WERI-Rb-1 (cell line): ENCODE data around the gene TMEM72.

Experiments used
- DNase-seq: peaks from one replicate; pipeline ENCODE4 v3.0.0-alpha.2; 2020
- H3K27ac ChIP-seq: fragments of 250-450 bp; sonication (Bioruptor Pico); 2 replicates; pipeline ENCODE4 v1.5.1; 2020; ENCODE audit warnings: mild to moderate bottlenecking, moderate library complexity
- H3K27me3 ChIP-seq: fragments of 250-450 bp; sonication (Bioruptor Pico); 2 replicates; pipeline ENCODE4 v1.5.1; 2021; ENCODE audit warnings: mild to moderate bottlenecking, low read depth, moderate library complexity; ENCODE audit not compliant: insufficient read depth, severe bottlenecking
- H3K36me3 ChIP-seq: fragments of 250-450 bp; sonication (Bioruptor Pico); 2 replicates; pipeline ENCODE4 v1.5.1; 2020; ENCODE audit warnings: mild to moderate bottlenecking, moderate library complexity
- H3K4me3 ChIP-seq: 2 replicates; pipeline ENCODE4 v1.5.1; 2011; ENCODE audit warnings: low read depth, mild to moderate bottlenecking, control low read depth, low read length
- H3K9me3 ChIP-seq: fragments of 250-450 bp; sonication (Bioruptor Pico); 2 replicates; pipeline ENCODE4 v1.5.1; 2021; ENCODE audit warnings: mild to moderate bottlenecking, moderate library complexity; ENCODE audit not compliant: severe bottlenecking
- CTCF ChIP-seq: IDR thresholded peaks from 2 replicates; pipeline ENCODE4 v1.5.1; 2011; ENCODE audit warnings: low read depth, mild to moderate bottlenecking, control low read depth, inconsistent platforms, low read length

The TMEM72 gene

DNA sequence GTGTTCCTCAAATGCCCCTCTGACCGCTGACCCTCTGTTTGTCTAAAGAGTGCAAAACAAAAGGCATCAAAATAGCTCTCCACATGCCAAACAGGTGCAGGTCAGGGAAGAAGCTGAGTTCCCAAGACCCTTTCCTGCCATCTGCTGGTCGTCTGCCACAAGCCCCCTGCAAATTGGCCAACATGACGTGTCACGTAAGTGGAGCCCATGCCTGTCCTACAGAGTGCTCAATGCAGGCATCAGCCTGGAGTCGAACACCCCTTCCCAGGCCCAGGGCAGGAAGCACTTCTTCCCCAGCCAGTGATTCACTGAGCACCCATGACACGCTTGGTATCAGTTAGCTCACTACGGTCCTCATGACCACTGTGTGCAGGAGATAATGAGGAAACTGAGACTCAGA lies 14.1 kb downstream of the TMEM72 start:
- no peaks in the 10 kb centered on the region for H3K9me3 ChIP-seq
- peak; percentile 85 for DNase-seq
- TF ChIP-seq CTCF = peak; percentile 89
- H3K36me3 ChIP-seq = no peaks in the 10 kb centered on the region
- H3K4me3 ChIP-seq = no peak overlapping the region
- no peaks in the 10 kb centered on the region for H3K27me3 ChIP-seq
- no peak overlapping the region for H3K27ac ChIP-seq

- H3K4me3 ChIP-seq = no peak overlapping the region
- H3K27me3 ChIP-seq = no peaks in the 10 kb centered on the region
- no peak for DNase-seq
- no peaks in the 10 kb centered on the region for H3K36me3 ChIP-seq
- no peak for TF ChIP-seq CTCF
- H3K27ac ChIP-seq = no peak overlapping the region
- no peaks in the 10 kb centered on the region for H3K9me3 ChIP-seq
Observed at GRCh38 chr10:44925811-44926750, 14.9 kb downstream of the TMEM72 start.

- Histone ChIP-seq H3K27me3 (no peaks in the 10 kb centered on the region), H3K9me3 (no peaks in the 10 kb centered on the region), H3K36me3 (no peaks in the 10 kb centered on the region), H3K4me3 (no peak overlapping the region), H3K27ac (no peak overlapping the region)
- no peak for TF ChIP-seq CTCF
- no peak for DNase-seq
Observed at GRCh38 chr10:44926751-44927351, 15.7 kb downstream of the TMEM72 start.

DNA sequence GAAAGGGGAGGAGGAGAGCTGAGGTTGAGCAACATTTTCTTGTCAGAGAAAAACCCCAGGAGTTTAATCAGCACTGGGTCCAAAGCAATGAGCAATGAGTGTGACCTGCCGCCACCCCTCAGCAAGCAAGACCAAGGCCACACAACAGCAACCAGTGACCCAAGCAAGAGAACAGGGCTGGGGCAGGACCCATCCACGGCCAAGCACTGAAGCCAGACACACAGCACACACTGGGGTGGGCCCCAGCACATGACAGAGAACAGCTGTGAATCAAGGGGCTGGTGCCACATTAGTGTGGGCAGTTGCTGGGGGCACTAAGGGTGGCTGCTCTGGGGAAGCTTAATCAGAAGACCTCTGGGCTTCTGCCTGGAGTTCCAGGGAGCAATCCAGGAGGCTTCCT lies 16.2 kb downstream of the TMEM72 start:
- no peak for TF ChIP-seq CTCF
- H3K4me3 ChIP-seq = no peak overlapping the region
- no peaks in the 10 kb centered on the region for H3K9me3 ChIP-seq
- H3K27ac ChIP-seq = no peak overlapping the region
- DNase-seq = no peak
- H3K36me3 ChIP-seq = no peaks in the 10 kb centered on the region
- H3K27me3 ChIP-seq = no peaks in the 10 kb centered on the region

GRCh38 chr10:44928462-44928861 lies 17.3 kb downstream of the TMEM72 start:
- DNase-seq = no peak
- H3K27me3 ChIP-seq = no peaks in the 10 kb centered on the region
- TF ChIP-seq CTCF = no peak
- H3K27ac ChIP-seq = no peak overlapping the region
- H3K9me3 ChIP-seq = no peaks in the 10 kb centered on the region
- no peaks in the 10 kb centered on the region for H3K36me3 ChIP-seq
- no peak overlapping the region for H3K4me3 ChIP-seq
